Transverse colon (tissue), 4 donors: ENCODE data around the gene EED. TPM values are rescaled to one million over a fixed set of nuclear protein-coding genes. Genes with fewer than 3 reads are reported as not detected.

Source experiments
- DNase-seq: peaks from one replicate; pipeline ENCODE4 v3.0.0-alpha.2; 2019
- H3K27ac ChIP-seq, 4 donors: fragments of 200-600 bp; sonication (generic); 2 replicates each; pipeline ENCODE4 v1.5.1; 2016 to 2018; ENCODE audit warnings: inconsistent platforms in 4 of 4
- H3K27me3 ChIP-seq: fragments of 200-600 bp; sonication (generic); 2 replicates; pipeline ENCODE4 v1.5.1; 2017; ENCODE audit warnings: inconsistent platforms
- H3K36me3 ChIP-seq, 4 donors: fragments of 200-600 bp; sonication (generic); 2 replicates each; pipeline ENCODE4 v1.5.1; 2017 to 2019; ENCODE audit warnings: inconsistent platforms in 4 of 4
- H3K4me1 ChIP-seq, 4 donors: fragments of 200-600 bp; sonication (generic); 2 replicates each; pipeline ENCODE4 v1.5.1; 2017 to 2020; ENCODE audit warnings: inconsistent platforms in 4 of 4
- H3K4me3 ChIP-seq, 4 donors: fragments of 200-600 bp; sonication (generic); 1 replicate in 1 of 4; 2 replicates in 3 of 4; pipeline versions ENCODE4 v1.5.1 to v1.6.1; 2017 to 2019; ENCODE audit warnings: inconsistent platforms in 4 of 4
- H3K9me3 ChIP-seq, 2 donors: fragments of 200-600 bp; sonication (generic); 2 replicates each; pipeline ENCODE4 v1.5.1; 2017 to 2019; ENCODE audit warnings: inconsistent platforms in 2 of 2
- CTCF ChIP-seq, 5 experiments: fragments of 200-600 bp in 3 of 5; fragments of 450-650 bp in 2 of 5; sonication (generic) in 3 of 5; IDR thresholded peaks; 1 replicate in 2 of 5; 2 replicates in 3 of 5; pipeline ENCODE4 v1.5.1; 2016 to 2017; ENCODE audit warnings: antibody characterized with exemption in 5 of 5, inconsistent platforms in 3 of 5, mild to moderate bottlenecking in 2 of 5, moderate library complexity in 1 of 5
- EP300 ChIP-seq: sonication (generic); formaldehyde crosslinking; IDR thresholded peaks from one replicate; pipeline ENCODE4 v1.6.1; 2017; ENCODE audit warnings: antibody characterized with exemption, low read depth
- POLR2A ChIP-seq: fragments of 450-650 bp; IDR thresholded peaks from one replicate; pipeline ENCODE4 v1.6.1; 2016; ENCODE audit warnings: antibody characterized with exemption, mild to moderate bottlenecking, moderate library complexity
- POLR2AphosphoS5 ChIP-seq, 3 donors: sonication (generic); formaldehyde crosslinking; IDR thresholded peaks; one replicate each; pipeline ENCODE4 v1.6.1; 2016; ENCODE audit warnings: antibody characterized with exemption in 3 of 3
- WGBS, 2 donors: methylation state at CpG; one replicate each; pipeline ENCODE4 v1.1.5; 2018; ENCODE audit warnings: low coverage in 1 of 2; 5-methylcytosine and 5-hydroxymethylcytosine counted together
- in situ Hi-C, 4 donors: fragments of 200-750 bp; cut with MboI; loops; one replicate each; pipeline versions ENCODE4 v1.15.0 to v1.15.1; 2017; ENCODE audit warnings: low sequenced_read_pairs in 3 of 4, low pct_ligation_motif_present in 1 of 4, low pct_unique_long_range_greater_than_20kb in 1 of 4
- intact Hi-C: fragments of 100-400 bp; cut with DNase I; formaldehyde crosslinking; loops from one replicate; pipeline ENCODE4 v1.15.1; 2023; ENCODE audit warnings: low total_unique reads
- total RNA-seq, 4 donors: library from RNA; depleted of rRNA; stranded (reverse); fragments of >200 nt; gene quantifications; one replicate each; pipeline ENCODE4 v1.1.0, GENCODE V29; 2016

Gene EED
- total RNA-seq, 4 donors from 2014 or later, result 2.8 to 43.5 (median 23.5) TPM

- peaks cover 0 to 6% (median 0%) of the 10 kb centered on the region in 4 donors for H3K4me1 ChIP-seq
- in situ Hi-C loops, result loop anchor here in 1 of 4 donors (25.0 kb wide), 2 partner anchors 270 to 345 kb away; partner anchors contain the start of gene CCDC83
- WGBS, 2 donors, result 95 to 100% methylated on average over 2 of the region's 2 CpGs
- no peak for DNase-seq
- H3K27ac ChIP-seq, result no peak overlapping the region
- H3K36me3 ChIP-seq, result no peaks in the 10 kb centered on the region
- no peaks in the 10 kb centered on the region for H3K9me3 ChIP-seq
- intact Hi-C loops, result no loop called here
- no peak for TF ChIP-seq POLR2AphosphoS5 (IDR thresholded peaks at IDR 0.05)
- TF ChIP-seq CTCF (IDR thresholded peaks at IDR 0.05), result no peak
- TF ChIP-seq EP300, result no peak
- no peak for TF ChIP-seq POLR2A
- no peak overlapping the region for H3K4me3 ChIP-seq
- H3K27me3 ChIP-seq, result no peaks in the 10 kb centered on the region
Measured at GRCh38 chr11:86207413-86207812, 37.1 kb upstream of the EED start.

DNA sequence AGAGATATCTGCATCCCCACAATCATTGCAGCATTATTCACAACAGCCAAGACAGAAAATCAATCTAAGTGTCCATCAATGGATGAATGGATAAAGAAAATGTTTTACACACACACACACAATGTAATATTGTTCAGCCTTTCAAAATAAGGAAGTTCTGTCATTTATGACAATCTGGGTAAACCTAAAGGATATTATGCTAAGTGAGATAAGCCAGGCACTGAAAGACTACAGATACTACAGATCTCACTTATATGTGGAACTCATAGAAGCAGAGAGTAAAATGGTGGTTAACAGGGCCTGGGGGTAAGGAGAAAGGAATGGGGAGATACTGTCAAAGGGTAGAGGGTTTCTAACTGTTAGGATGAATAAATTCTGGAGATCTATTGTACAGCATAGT, 36.0 kb upstream of the EED start:
- intact Hi-C loops (no loop called here), in situ Hi-C loops (loop anchor here in 1 of 4 donors (25.0 kb wide), 2 partner anchors 271 to 346 kb away; partner anchors contain the start of gene CCDC83)
- Histone ChIP-seq H3K4me3 (no peak overlapping the region), H3K4me1 (no peaks in the 10 kb centered on the region), H3K27ac (no peak overlapping the region), H3K27me3 (no peaks in the 10 kb centered on the region), H3K9me3 (no peaks in the 10 kb centered on the region), H3K36me3 (no peaks in the 10 kb centered on the region)
- TF ChIP-seq POLR2A (no peak), EP300 (no peak), POLR2AphosphoS5 (IDR thresholded peaks at IDR 0.05) (no peak), CTCF (IDR thresholded peaks at IDR 0.05) (no peak)
- no peak for DNase-seq

- no peaks in the 10 kb centered on the region for H3K36me3 ChIP-seq
- no peaks in the 10 kb centered on the region for H3K4me1 ChIP-seq
- H3K4me3 ChIP-seq, result no peak overlapping the region
- H3K27ac ChIP-seq, result no peak overlapping the region
- in situ Hi-C loops (loop anchor here (10.0 to 25.0 kb wide), 4 partner anchors 273 to 355 kb away; partner anchors contain the start of gene CCDC83 (in 4 of the 4)), intact Hi-C loops (loop anchor here (10.0 kb wide), 1 partner anchor 355 kb away; the partner anchor contains the start of gene CCDC83)
- no peaks in the 10 kb centered on the region for H3K9me3 ChIP-seq
- 75 to 96% methylated on average over 2 to 9 of the region's 9 CpGs for WGBS, 2 donors
- H3K27me3 ChIP-seq, result no peaks in the 10 kb centered on the region
- TF ChIP-seq POLR2A, result no peak
- TF ChIP-seq POLR2AphosphoS5 (IDR thresholded peaks at IDR 0.05), result no peak
- no peak for DNase-seq
Measured at GRCh38 chr11:86209806-86210657, 34.5 kb upstream of the EED start.

DNA sequence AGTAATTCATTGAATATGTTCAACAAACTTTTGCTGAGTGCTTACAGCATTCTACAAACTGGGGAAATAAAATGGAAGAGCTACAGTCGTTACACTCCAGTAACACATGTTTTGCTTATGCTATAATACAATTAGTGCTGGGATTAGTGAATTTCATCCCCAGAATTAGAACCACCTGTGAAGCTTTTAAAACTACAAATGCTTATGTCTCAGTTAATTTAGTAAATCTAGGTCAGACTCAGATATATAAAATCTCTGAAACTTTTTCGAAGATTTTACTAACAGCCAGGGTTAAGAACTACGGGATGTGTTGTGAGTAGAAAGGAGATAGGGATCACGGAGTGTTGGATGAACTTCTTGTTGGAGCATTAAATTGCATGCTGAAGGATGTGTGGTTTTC, 33.7 kb upstream of the EED start:
- H3K36me3 ChIP-seq, result no peaks in the 10 kb centered on the region
- no peak overlapping the region for H3K4me3 ChIP-seq
- no peaks in the 10 kb centered on the region for H3K27me3 ChIP-seq
- 94 to 96% methylated on average over 3 to 4 of the region's 4 CpGs for WGBS, 2 donors
- H3K27ac ChIP-seq, result no peak overlapping the region
- in situ Hi-C loops (loop anchor here (10.0 to 25.0 kb wide), 4 partner anchors 274 to 356 kb away; partner anchors contain the start of gene CCDC83 (in 4 of the 4)), intact Hi-C loops (loop anchor here (10.0 kb wide), 1 partner anchor 356 kb away; the partner anchor contains the start of gene CCDC83)
- TF ChIP-seq POLR2AphosphoS5 (IDR thresholded peaks at IDR 0.05) (no peak), CTCF (IDR thresholded peaks at IDR 0.05) (no peak), POLR2A (no peak), EP300 (no peak)
- DNase-seq, result no peak
- no peaks in the 10 kb centered on the region for H3K4me1 ChIP-seq
- no peaks in the 10 kb centered on the region for H3K9me3 ChIP-seq
